IPS DF 19.7 (cell line): ENCODE results near the gene SYNJ1.
"Not testable (repeated sequence)": the region's sequence is repeated elsewhere in the genome, so short reads cannot be mapped to it uniquely, and the experiment has no call there.

Experiments used
- DNase-seq: peaks from one replicate; pipeline ENCODE4 v3.0.0-alpha.2; 2013; ENCODE audit warnings: low read depth, low spot score

The SYNJ1 gene

GRCh38 chr21:32698286-32698685 is 29.5 kb downstream of the SYNJ1 start:
- DNase-seq = no peak

DNA sequence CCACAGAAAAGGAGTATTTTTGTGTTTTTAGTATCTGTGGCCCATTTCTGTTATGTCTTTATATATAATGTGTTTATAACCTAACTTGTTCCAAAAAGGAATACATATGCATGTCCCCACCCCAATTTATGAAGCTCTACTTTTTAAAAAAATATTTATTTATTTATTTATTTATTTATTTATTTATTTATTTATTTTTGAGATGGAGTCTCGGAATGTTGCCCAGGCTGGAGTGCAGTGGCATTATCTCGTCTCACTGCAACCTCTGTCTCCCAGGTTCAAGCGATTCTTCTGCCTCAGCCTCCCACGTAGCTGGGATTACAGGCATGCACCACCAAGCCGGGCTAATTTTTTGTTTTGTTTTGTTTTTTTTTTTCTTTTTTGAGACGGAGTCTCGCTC is 32.3 kb downstream of the SYNJ1 start:
- not testable (repeated sequence) for DNase-seq

- no peak for DNase-seq
Observed at GRCh38 chr21:32693581-32693980, 34.2 kb downstream of the SYNJ1 start.

GRCh38 chr21:32690085-32690484 is 37.7 kb downstream of the SYNJ1 start:
- DNase-seq = no peak

DNA sequence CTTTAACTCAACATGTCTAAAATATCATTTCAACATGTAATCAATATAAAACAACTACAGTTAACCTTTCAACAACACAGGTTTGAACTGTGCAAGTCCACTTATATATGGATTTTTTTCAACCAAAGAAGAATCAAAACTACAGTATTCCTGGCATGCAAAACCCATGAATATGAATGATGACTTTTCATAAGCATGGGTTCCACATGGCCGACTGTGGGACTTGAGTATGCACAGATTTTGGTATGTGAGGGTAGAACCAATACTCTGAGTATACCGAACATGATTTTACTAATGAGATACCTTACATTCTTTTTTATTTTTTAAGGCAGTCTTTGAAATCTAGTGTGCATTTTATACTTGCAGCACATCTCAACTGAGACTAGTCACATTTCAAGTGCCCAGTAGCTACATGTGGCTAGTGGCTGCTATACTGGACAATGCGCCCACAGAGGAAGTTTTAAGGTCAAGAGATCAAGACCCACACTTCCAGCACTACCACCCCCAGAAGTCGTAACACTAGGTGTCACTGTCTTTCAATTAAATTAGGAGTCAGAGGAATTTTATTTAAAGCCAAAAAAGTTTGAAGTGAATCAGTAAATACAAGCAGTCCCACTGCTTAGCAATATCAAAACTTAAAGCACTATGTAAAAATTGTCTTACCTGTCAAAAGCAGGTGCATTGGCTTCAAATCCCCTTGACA is 40.0 kb downstream of the SYNJ1 start:
- no peak for DNase-seq

DNA sequence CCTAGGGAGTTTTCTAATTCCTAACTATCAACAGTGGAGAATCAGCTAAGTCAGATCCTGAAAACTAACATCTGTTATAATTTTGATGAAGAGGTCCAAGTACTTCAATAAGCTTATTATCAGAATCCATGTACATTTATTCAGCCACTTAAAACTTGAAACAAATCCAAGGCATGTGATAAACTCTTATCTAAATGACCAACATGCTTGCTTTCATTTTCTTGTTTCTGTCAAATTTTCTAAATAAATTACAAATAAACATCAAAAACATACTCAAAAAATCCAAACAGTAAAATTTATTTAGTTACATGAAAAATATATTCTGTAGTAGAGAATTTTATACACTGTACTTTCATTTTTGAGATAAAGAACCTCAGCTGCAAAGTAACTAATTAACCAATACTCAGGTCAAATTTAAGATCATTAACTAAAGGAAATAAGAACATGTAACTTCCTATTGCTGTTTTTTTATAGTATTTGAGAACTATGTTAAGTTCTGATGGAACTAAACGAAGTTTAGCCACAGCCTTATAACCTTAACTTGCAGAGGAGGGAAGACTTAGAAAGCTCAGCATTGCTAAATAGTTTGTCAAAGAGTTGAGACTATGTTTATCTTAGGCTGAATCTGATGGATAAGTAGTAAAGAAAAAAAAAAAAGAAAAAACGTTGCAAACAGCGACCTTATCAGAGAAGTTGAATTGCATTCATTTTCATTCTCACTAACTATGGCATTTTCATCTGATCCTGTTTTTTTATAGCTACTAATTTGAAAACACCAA is 44.9 kb downstream of the SYNJ1 start:
- no peak for DNase-seq

GRCh38 chr21:32674731-32675130 is 53.1 kb downstream of the SYNJ1 start:
- no peak for DNase-seq

DNA sequence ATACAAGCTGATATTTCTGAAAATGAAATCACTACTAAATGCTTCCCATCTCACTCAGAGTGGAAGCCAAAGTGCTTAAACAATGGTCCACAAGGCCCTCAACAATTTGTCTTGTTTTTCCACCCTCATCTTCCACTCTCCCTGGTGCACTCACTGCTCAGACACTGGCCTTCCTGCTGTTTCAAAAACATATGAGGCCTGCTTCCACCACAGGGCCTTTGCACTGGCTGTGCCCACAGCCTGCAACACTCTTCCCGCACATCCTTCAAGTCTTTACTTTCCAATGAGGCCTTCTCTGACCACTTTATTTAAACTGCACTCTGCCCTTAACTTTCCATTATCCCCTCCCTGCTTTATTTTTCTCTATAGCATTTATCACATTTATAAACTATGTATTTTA is 53.8 kb downstream of the SYNJ1 start:
- no peak for DNase-seq

DNA sequence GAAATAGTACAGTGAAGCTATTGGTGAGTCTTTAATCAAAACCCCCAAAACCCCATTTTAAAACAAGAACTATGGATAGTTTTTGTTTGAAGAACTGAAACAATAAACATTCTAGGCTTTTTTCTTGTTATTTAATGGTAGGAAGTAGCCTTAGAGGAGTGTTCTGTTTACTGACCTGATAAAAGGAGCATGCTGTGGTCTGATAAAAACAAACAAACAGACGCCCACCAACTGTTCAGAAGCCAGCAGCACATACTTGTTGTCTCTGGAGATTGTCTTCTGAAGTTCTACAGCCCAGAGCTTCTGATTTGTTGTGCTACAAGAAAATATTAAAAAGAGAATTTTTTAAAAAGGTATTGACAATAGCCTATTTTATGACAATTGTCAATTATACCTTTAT is 61.6 kb downstream of the SYNJ1 start:
- no peak for DNase-seq

DNA sequence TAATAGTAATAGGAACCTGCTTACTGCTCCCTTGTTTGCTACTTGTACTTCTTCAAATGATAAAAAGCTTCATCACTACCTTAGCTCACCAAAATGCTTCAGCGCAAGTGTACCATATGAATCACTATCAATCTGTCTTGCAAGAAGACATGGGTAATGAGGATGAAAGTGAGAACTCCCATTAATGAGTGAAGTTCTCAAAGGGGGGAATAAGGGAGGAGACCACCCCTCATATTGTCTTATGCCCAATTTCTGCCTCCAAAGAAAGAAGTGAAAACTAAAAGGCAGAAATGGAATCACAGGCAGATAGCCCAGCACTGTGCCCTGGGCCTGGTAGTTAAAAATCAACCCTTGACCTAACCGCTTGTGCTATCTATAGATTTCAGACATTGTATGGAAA is 63.7 kb downstream of the SYNJ1 start:
- not testable (repeated sequence) for DNase-seq

- DNase-seq = not testable (repeated sequence)
Observed at GRCh38 chr21:32661981-32662380, 65.8 kb downstream of the SYNJ1 start.

- not testable (repeated sequence) for DNase-seq
Observed at GRCh38 chr21:32661026-32661782, 66.6 kb downstream of the SYNJ1 start.

- DNase-seq = no peak
Observed at GRCh38 chr21:32658524-32658923, 69.3 kb downstream of the SYNJ1 start.

GRCh38 chr21:32653326-32653901 is 74.4 kb downstream of the SYNJ1 start:
- DNase-seq = no peak

DNA sequence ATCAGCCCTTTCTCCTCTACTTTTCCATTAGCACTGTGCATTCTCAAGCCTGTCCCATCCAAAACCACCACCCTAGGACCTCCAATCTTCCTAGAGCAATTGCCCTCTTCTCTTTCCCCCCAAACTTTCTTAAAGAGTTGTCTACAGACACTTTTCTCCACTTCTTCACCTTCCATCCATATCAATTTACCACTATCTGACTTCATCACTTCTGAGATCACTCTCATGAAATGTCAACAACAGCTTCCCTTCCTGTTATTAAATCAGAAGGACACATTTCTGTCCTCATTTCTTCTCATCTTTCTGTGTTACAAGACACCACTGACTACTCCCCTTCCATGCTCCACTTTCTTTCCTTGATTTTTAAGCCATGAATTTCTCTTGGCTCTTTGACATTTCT is 79.6 kb downstream of the SYNJ1 start:
- no peak for DNase-seq

DNA sequence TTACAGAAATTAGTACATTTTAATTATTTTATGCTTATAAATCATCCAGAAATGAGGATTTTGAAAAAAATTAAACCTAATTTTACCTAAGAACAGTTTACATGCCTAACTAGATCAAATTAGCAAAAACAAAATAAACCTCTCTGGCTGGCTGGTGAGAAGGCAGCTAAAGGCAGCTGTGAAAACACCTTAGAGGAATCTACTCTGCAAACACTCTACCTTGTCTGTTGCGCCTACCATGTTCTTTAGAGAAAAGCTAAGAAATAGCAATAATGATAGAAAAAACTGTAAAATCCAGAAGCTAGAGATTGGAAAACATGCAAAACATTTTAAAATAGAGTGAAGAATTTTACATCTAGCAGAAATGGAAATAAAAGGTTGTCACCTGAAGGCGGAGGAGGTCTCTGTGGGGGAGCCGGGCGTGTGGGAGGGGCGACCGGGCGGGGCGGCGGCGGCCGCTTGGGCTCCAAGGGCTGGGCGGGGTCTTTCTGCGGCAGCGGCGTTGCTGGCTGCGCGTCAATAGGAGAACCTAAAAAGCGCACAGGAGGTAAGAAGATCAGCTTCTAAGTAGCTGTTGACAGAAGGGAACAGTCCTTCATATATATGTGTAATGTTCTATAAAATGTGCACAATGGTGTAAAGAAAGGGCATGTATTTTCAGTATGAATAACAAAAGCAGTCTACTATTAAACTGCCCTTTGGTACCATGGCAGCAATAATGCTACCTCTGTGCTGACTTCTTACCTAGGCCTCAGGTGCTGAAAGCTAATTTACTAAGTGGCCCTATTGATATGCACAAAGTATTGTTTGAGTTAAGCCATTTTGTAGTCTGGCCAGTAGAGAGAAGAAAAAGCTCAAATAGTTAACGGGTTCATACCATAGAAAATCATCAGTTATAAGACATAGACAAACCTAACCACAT is 82.3 kb downstream of the SYNJ1 start:
- no peak for DNase-seq

DNA sequence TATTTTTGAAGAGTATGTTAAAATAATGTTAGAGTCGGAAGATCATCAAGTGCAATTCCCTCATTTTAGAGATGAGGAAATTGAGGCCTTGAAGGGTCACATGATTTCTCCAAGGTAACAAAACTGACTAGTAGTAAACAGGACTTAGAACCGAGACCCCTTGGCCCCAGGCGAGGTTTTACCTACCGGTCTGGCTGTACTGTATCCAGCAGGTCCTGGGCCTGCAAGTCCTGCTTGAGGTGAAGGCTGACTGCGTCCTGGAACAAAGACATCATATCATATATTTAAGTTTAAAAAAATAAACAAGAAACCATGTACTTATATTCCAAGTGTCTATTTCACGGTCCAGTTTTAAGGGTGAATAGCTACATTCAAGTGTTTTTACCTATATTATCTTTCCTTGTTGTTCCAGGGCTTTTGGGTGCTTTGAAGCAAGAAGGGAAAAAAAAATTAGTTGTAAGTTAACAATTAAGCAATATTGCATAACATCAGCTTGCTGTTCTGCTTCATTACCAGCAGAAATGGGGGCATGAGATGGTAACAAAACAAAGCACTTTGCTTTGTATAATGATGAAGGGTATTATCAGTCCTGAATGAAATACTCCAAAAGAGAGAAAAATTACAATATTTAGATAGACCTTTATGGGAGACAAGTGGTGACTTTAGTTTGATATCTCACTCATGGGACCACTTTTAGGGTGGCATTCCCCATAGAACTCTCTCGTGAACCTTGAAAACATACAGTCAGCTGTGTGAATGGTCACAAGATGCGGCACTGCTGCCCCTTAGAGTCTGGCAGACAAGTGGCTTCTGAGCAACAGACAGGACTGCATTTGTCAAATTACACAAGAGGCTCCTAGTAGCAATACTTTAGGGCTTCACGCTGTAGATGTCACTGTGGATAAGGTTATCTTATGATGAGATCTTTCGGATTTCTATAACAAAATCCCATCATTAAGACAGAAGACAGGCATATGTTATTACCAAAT is 85.8 kb downstream of the SYNJ1 start:
- DNase-seq = no peak

GRCh38 chr21:32626621-32627196 is 101.1 kb downstream of the SYNJ1 start:
- no peak for DNase-seq

- not testable (repeated sequence) for DNase-seq
Observed at GRCh38 chr21:32618218-32618617, 109.6 kb downstream of the SYNJ1 start.
